ENCODE measurements around the gene DNAJC30.
A peak's percentile ranks its signal among the peaks of the same experiment; 100 is the strongest.
"Not testable (repeated sequence)": the region's sequence is repeated elsewhere in the genome, so short reads cannot be mapped to it uniquely, and the experiment has no call there.

The DNAJC30 gene

GRCh38 chr7:73683788-73684693, 788 bp upstream of the DNAJC30 start:
- no peak for DNase-seq (ENCODE audit: low read depth in 1 of 2, low spot score in 1 of 2)

GRCh38 chr7:73682745-73683055, 553 bp downstream of the DNAJC30 start:
- DNase-seq (ENCODE audit: low read depth in 1 of 2, low spot score in 1 of 2): no peak

- DNase-seq (ENCODE audit: low read depth in 1 of 2, low spot score in 1 of 2): no peak
Measured at GRCh38 chr7:73681031-73681430, 2.2 kb downstream of the DNAJC30 start.

- no peak for DNase-seq (ENCODE audit: low read depth in 1 of 2, low spot score in 1 of 2)
Measured at GRCh38 chr7:73680501-73680900, 2.8 kb downstream of the DNAJC30 start.

GRCh38 chr7:73679709-73680108, 3.5 kb downstream of the DNAJC30 start:
- DNase-seq (ENCODE audit: low read depth in 1 of 2, low spot score in 1 of 2): no peak

GRCh38 chr7:73678862-73679261, 4.4 kb downstream of the DNAJC30 start:
- DNase-seq (ENCODE audit: low read depth in 1 of 2, low spot score in 1 of 2): no peak

GRCh38 chr7:73676062-73676461, 7.2 kb downstream of the DNAJC30 start:
- not testable (repeated sequence) for DNase-seq (ENCODE audit: low read depth in 1 of 2, low spot score in 1 of 2)

- no peak for DNase-seq (ENCODE audit: low read depth in 1 of 2, low spot score in 1 of 2)
Measured at GRCh38 chr7:73674468-73675124, 8.7 kb downstream of the DNAJC30 start.

- no peak for DNase-seq (ENCODE audit: low read depth in 1 of 2, low spot score in 1 of 2)
Measured at GRCh38 chr7:73671857-73672445, 11.3 kb downstream of the DNAJC30 start.

- no peak for DNase-seq (ENCODE audit: low read depth in 1 of 2, low spot score in 1 of 2)
Measured at GRCh38 chr7:73671322-73671661, 12.0 kb downstream of the DNAJC30 start.

- DNase-seq (ENCODE audit: low read depth in 1 of 2, low spot score in 1 of 2): no peak
Measured at GRCh38 chr7:73669858-73670385, 13.3 kb downstream of the DNAJC30 start.

GRCh38 chr7:73669288-73669701, 14.0 kb downstream of the DNAJC30 start:
- no peak for DNase-seq (ENCODE audit: low read depth in 1 of 2, low spot score in 1 of 2)

GRCh38 chr7:73668886-73669230, 14.4 kb downstream of the DNAJC30 start:
- no peak for DNase-seq (ENCODE audit: low read depth in 1 of 2, low spot score in 1 of 2)

- DNase-seq (ENCODE audit: low read depth in 1 of 2, low spot score in 1 of 2): no peak
Measured at GRCh38 chr7:73668103-73668885, 15.0 kb downstream of the DNAJC30 start.

GRCh38 chr7:73667344-73668102, 15.7 kb downstream of the DNAJC30 start, which contains the start of gene VPS37D:
VPS37D (plus strand) TSS chr7:73667831; CDS start chr7:73667959, 128 bp downstream.
- DNase-seq (ENCODE audit: low read depth in 1 of 2, low spot score in 1 of 2): peak; percentile 92 to 93

- no peak for DNase-seq (ENCODE audit: low read depth in 1 of 2, low spot score in 1 of 2)
Measured at GRCh38 chr7:73663033-73663432, 20.2 kb downstream of the DNAJC30 start.

- DNase-seq (ENCODE audit: low read depth in 1 of 2, low spot score in 1 of 2): not testable (repeated sequence)
Measured at GRCh38 chr7:73660594-73660993, 22.7 kb downstream of the DNAJC30 start.

- DNase-seq (ENCODE audit: low read depth in 1 of 2, low spot score in 1 of 2): no peak
Measured at GRCh38 chr7:73659983-73660382, 23.3 kb downstream of the DNAJC30 start.

GRCh38 chr7:73655309-73655708, 27.9 kb downstream of the DNAJC30 start:
- DNase-seq (ENCODE audit: low read depth in 1 of 2, low spot score in 1 of 2): not testable (repeated sequence)

GRCh38 chr7:73652541-73652949, 30.7 kb downstream of the DNAJC30 start:
- no peak for DNase-seq (ENCODE audit: low read depth in 1 of 2, low spot score in 1 of 2)

Data from activated T-helper 1 cell treated with anti-CD3 and anti-CD28 coated beads, Interleukin-2, amount 50 U/mL, for 16 hours (primary cell).